Thoracic aorta (tissue), 2 donors: Measurements from ENCODE around the gene FLOT2. TPM values are rescaled to one million over a fixed set of nuclear protein-coding genes. Genes with fewer than 3 reads are reported as not detected.

ENCODE experiments used
- ATAC-seq: fragments of 150-250 bp; one replicate; pipeline ENCODE4 v1.8.0; 2017; ENCODE audit warnings: low read depth; ENCODE audit not compliant: insufficient number of reproducible peaks, low FRiP score
- DNase-seq: peaks from one replicate; pipeline ENCODE4 v3.0.0-alpha.2; 2020; ENCODE audit warnings: low spot score
- H3K27ac ChIP-seq, 2 donors: fragments of 200-600 bp; sonication (generic); 1 replicate in 1 of 2; 2 replicates in 1 of 2; pipeline ENCODE4 v1.5.1; 2016; ENCODE audit warnings: mild to moderate bottlenecking in 2 of 2, moderate library complexity in 2 of 2
- H3K27me3 ChIP-seq: fragments of 200-600 bp; sonication (generic); replicated peaks from 2 replicates; pipeline ENCODE4 v1.6.0; 2016; ENCODE audit warnings: mild to moderate bottlenecking; ENCODE audit not compliant: insufficient read depth
- H3K36me3 ChIP-seq: fragments of 200-600 bp; sonication (generic); one replicate; pipeline ENCODE4 v1.5.1; 2016
- H3K4me1 ChIP-seq, 2 donors: fragments of 200-600 bp; sonication (generic); 1 replicate in 1 of 2; 2 replicates in 1 of 2; pipeline versions ENCODE4 v1.5.1 to v1.6.0; 2016; ENCODE audit warnings: low read depth in 2 of 2, mild to moderate bottlenecking in 1 of 2; ENCODE audit not compliant: control insufficient read depth in 1 of 2
- H3K4me3 ChIP-seq: fragments of 200-600 bp; sonication (generic); 2 replicates; pipeline ENCODE4 v1.5.1; 2016; ENCODE audit warnings: mild to moderate bottlenecking
- H3K9me3 ChIP-seq: fragments of 200-600 bp; sonication (generic); 2 replicates; pipeline ENCODE4 v1.5.1; 2016
- CTCF ChIP-seq: fragments of 200-600 bp; sonication (generic); IDR thresholded peaks from one replicate; pipeline ENCODE4 v1.5.1; 2019; ENCODE audit warnings: antibody characterized with exemption
- total RNA-seq, 2 donors: library from RNA; depleted of rRNA; stranded (reverse); fragments of >200 nt; gene quantifications; one replicate each; pipeline versions ENCODE4 v1.1.0 to v1.2.3, GENCODE V29; 2016

The FLOT2 gene
- total RNA-seq, 2 donors from 2014 or later: 71.3 to 92.1 TPM

GRCh38 chr17:28888832-28889231 is 8.7 kb downstream of the FLOT2 start:
- Histone ChIP-seq H3K27ac (no peak overlapping the region), H3K4me3 (no peak overlapping the region), H3K9me3 (no peaks in the 10 kb centered on the region), H3K4me1 (peaks cover 13 to 28% of the 10 kb centered on the region in 2 donors), H3K27me3 (no peaks in the 10 kb centered on the region), H3K36me3 (peaks cover 15% of the 10 kb centered on the region)
- DNase-seq (no peak), ATAC-seq (no peak)
- TF ChIP-seq CTCF: no peak

- Histone ChIP-seq H3K9me3 (no peaks in the 10 kb centered on the region), H3K4me1 (peaks cover 9 to 19% of the 10 kb centered on the region in 2 donors), H3K4me3 (no peak overlapping the region), H3K27me3 (no peaks in the 10 kb centered on the region), H3K27ac (no peak overlapping the region), H3K36me3 (peaks cover 22% of the 10 kb centered on the region)
- no peak for TF ChIP-seq CTCF
- DNase-seq (no peak), ATAC-seq (no peak)
Measured at GRCh38 chr17:28887871-28888471, 9.6 kb downstream of the FLOT2 start.

GRCh38 chr17:28885951-28886350 is 11.6 kb downstream of the FLOT2 start:
- H3K27me3 ChIP-seq: no peaks in the 10 kb centered on the region
- TF ChIP-seq CTCF: no peak
- H3K36me3 ChIP-seq: peaks cover 41% of the 10 kb centered on the region
- peaks cover 3 to 12% of the 10 kb centered on the region in 2 donors for H3K4me1 ChIP-seq
- ATAC-seq (no peak), DNase-seq (no peak)
- no peak overlapping the region for H3K4me3 ChIP-seq
- no peaks in the 10 kb centered on the region for H3K9me3 ChIP-seq
- no peak overlapping the region for H3K27ac ChIP-seq

GRCh38 chr17:28885363-28885762 is 12.2 kb downstream of the FLOT2 start:
- TF ChIP-seq CTCF: no peak
- Histone ChIP-seq H3K27me3 (no peaks in the 10 kb centered on the region), H3K27ac (no peak overlapping the region), H3K9me3 (no peaks in the 10 kb centered on the region), H3K4me3 (no peak overlapping the region), H3K36me3 (peaks cover 47% of the 10 kb centered on the region), H3K4me1 (peaks cover 3 to 6% of the 10 kb centered on the region in 2 donors)
- no peak for DNase-seq
- no peak for ATAC-seq

GRCh38 chr17:28883967-28884702 is 13.4 kb downstream of the FLOT2 start:
- Histone ChIP-seq H3K27ac (no peak overlapping the region), H3K4me1 (no peaks in the 10 kb centered on the region), H3K4me3 (no peak overlapping the region), H3K36me3 (peaks cover 59% of the 10 kb centered on the region), H3K27me3 (no peaks in the 10 kb centered on the region), H3K9me3 (no peaks in the 10 kb centered on the region)
- DNase-seq (no peak), ATAC-seq (no peak)
- TF ChIP-seq CTCF: no peak
